ENCODE results near the gene OR9G1. TPM values are rescaled to one million over a fixed set of nuclear protein-coding genes. Genes with fewer than 3 reads are reported as not detected.

The OR9G1 gene
- total and polyA plus RNA-seq, 2 of the 8 experiments (the other 6 are each of a cell fraction or from before 2014, with no cell fraction given) = not detected

DNA sequence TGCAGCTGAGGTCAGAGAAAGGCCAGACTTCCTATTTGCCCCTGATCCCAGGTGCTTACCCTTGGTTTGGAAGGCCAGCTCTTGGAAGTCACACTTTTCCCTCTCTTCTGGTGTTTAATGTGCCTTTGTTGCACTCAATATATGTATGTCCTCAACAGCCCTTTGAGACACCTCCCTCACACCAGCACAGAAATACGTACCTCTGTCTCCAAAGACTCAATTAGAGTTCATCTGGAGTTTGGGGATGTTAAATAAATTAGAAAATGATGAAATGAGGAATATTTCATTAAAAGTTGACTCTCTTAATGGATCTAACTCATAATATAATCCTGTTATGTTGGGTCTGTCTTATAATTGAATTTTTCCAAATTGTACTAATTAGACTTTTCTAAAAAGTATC is 49.7 kb downstream of the OR9G1 start, which contains the start of gene OR9G4 (continued):
- no peak for TF ChIP-seq SIX5 (IDR thresholded peaks at IDR 0.05; ENCODE audit: low read depth, low read length)
- TF ChIP-seq CREB1 (IDR thresholded peaks at IDR 0.05) = no peak
- TF ChIP-seq KDM5A (IDR thresholded peaks at IDR 0.05; ENCODE audit: low read length) = no peak

Measured in H1 (cell line).